ENCODE results near the gene EXOC3. TPM values are rescaled to one million over a fixed set of nuclear protein-coding genes. Genes with fewer than 3 reads are reported as not detected.

EXOC3 gene
- total RNA-seq, 1 experiment from 2014 or later, result 21.9 TPM

GRCh38 chr5:433836-434235 lies 9.1 kb upstream of the EXOC3 start:
- DNase-seq (ENCODE audit: low read depth), result no peak
- in situ Hi-C loops (cut with HindIII; ENCODE audit: low pct_unique_long_range_greater_than_20kb, low sequenced_read_pairs), result no loop called here

- no peak for DNase-seq (ENCODE audit: low read depth)
- in situ Hi-C loops (cut with HindIII; ENCODE audit: low pct_unique_long_range_greater_than_20kb, low sequenced_read_pairs), result no loop called here
Measured at GRCh38 chr5:434443-435146, 8.4 kb upstream of the EXOC3 start.

- no peak for DNase-seq (ENCODE audit: low read depth)
- in situ Hi-C loops (cut with HindIII; ENCODE audit: low pct_unique_long_range_greater_than_20kb, low sequenced_read_pairs), result no loop called here
Measured at GRCh38 chr5:435156-435790, 7.7 kb upstream of the EXOC3 start.

- DNase-seq (ENCODE audit: low read depth), result no peak
- in situ Hi-C loops (cut with HindIII; ENCODE audit: low pct_unique_long_range_greater_than_20kb, low sequenced_read_pairs), result no loop called here
Measured at GRCh38 chr5:435961-436640, 6.9 kb upstream of the EXOC3 start.

GRCh38 chr5:436641-436975 lies 6.4 kb upstream of the EXOC3 start:
- DNase-seq (ENCODE audit: low read depth), result no peak
- in situ Hi-C loops (cut with HindIII; ENCODE audit: low pct_unique_long_range_greater_than_20kb, low sequenced_read_pairs), result no loop called here

- in situ Hi-C loops (cut with HindIII; ENCODE audit: low pct_unique_long_range_greater_than_20kb, low sequenced_read_pairs), result no loop called here
- DNase-seq (ENCODE audit: low read depth), result no peak
Measured at GRCh38 chr5:437281-437771, 5.7 kb upstream of the EXOC3 start.

GRCh38 chr5:438481-438981 lies 4.4 kb upstream of the EXOC3 start:
- in situ Hi-C loops (cut with HindIII; ENCODE audit: low pct_unique_long_range_greater_than_20kb, low sequenced_read_pairs), result no loop called here
- no peak for DNase-seq (ENCODE audit: low read depth)

- DNase-seq (ENCODE audit: low read depth), result no peak
- in situ Hi-C loops (cut with HindIII; ENCODE audit: low pct_unique_long_range_greater_than_20kb, low sequenced_read_pairs), result no loop called here
Measured at GRCh38 chr5:439181-439580, 3.8 kb upstream of the EXOC3 start.

GRCh38 chr5:439636-440035 lies 3.3 kb upstream of the EXOC3 start:
- in situ Hi-C loops (cut with HindIII; ENCODE audit: low pct_unique_long_range_greater_than_20kb, low sequenced_read_pairs), result no loop called here
- DNase-seq (ENCODE audit: low read depth), result no peak

GRCh38 chr5:440401-441201 lies 2.4 kb upstream of the EXOC3 start:
- no peak for DNase-seq (ENCODE audit: low read depth)
- in situ Hi-C loops (cut with HindIII; ENCODE audit: low pct_unique_long_range_greater_than_20kb, low sequenced_read_pairs), result no loop called here

- no peak for DNase-seq (ENCODE audit: low read depth)
- in situ Hi-C loops (cut with HindIII; ENCODE audit: low pct_unique_long_range_greater_than_20kb, low sequenced_read_pairs), result no loop called here
Measured at GRCh38 chr5:441996-442334, 1.0 kb upstream of the EXOC3 start.

GRCh38 chr5:443239-444151 lies 519 bp downstream of the EXOC3 start:
- in situ Hi-C loops (cut with HindIII; ENCODE audit: low pct_unique_long_range_greater_than_20kb, low sequenced_read_pairs), result no loop called here
- no peak for DNase-seq (ENCODE audit: low read depth)

- no peak for DNase-seq (ENCODE audit: low read depth)
- in situ Hi-C loops (cut with HindIII; ENCODE audit: low pct_unique_long_range_greater_than_20kb, low sequenced_read_pairs), result no loop called here
Measured at GRCh38 chr5:444226-444625, 1.2 kb downstream of the EXOC3 start.

GRCh38 chr5:445591-445990 lies 2.6 kb downstream of the EXOC3 start:
- no peak for DNase-seq (ENCODE audit: low read depth)
- in situ Hi-C loops (cut with HindIII; ENCODE audit: low pct_unique_long_range_greater_than_20kb, low sequenced_read_pairs), result no loop called here

GRCh38 chr5:446066-446882 lies 3.3 kb downstream of the EXOC3 start:
- in situ Hi-C loops (cut with HindIII; ENCODE audit: low pct_unique_long_range_greater_than_20kb, low sequenced_read_pairs), result no loop called here
- DNase-seq (ENCODE audit: low read depth), result no peak

- in situ Hi-C loops (cut with HindIII; ENCODE audit: low pct_unique_long_range_greater_than_20kb, low sequenced_read_pairs), result no loop called here
- DNase-seq (ENCODE audit: low read depth), result no peak
Measured at GRCh38 chr5:446883-447263, 3.9 kb downstream of the EXOC3 start.

- no peak for DNase-seq (ENCODE audit: low read depth)
- in situ Hi-C loops (cut with HindIII; ENCODE audit: low pct_unique_long_range_greater_than_20kb, low sequenced_read_pairs), result no loop called here
Measured at GRCh38 chr5:447501-447900, 4.5 kb downstream of the EXOC3 start.

Measured in Caki2 (cell line).